ENCODE data around the gene HOXA6. TPM values are rescaled to one million over a fixed set of nuclear protein-coding genes. Genes with fewer than 3 reads are reported as not detected.

Gene HOXA6
- total RNA-seq, 2 experiments from 2014 or later = not detected

DNA sequence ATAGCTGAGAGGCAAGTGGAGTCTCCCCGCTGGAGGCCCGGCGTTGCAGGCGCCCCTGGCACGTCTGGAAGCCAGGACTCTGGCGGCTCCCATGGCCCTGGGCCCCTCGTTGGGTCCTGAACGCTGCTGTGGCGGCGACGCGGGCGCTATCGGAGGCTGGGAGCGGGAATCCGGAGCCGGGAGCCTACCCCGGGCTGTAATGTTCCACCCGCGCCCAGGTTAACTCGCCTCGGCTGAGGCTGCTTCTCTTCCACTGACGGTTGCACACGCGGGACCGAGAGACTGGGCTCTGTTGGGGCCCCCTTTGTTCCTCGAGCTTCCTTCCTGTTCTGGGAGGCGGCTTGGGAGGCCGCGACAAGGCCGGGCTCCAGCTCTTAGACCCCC, 2.8 kb downstream of the HOXA6 start:
- Histone ChIP-seq H3K27ac (ENCODE audit: low read depth in 1 of 2, low read length in 2 of 2) (no peak overlapping the region), H3K36me3 (ENCODE audit: insufficient read depth, low read length) (no peaks in the 10 kb centered on the region), H3K27me3 (ENCODE audit: control insufficient read depth in 1 of 2, insufficient read depth in 2 of 2, low read length in 2 of 2) (peaks cover 42 to 75% of the 10 kb centered on the region in 2 experiments), H3K4me1 (ENCODE audit: insufficient read depth, low read length) (peaks cover 13% of the 10 kb centered on the region), H3K4me3 (ENCODE audit: low read length) (no peak overlapping the region), H3K9me3 (ENCODE audit: control insufficient read depth in 1 of 2, insufficient read depth in 1 of 2, low read length in 2 of 2) (peaks cover 0 to 44% of the 10 kb centered on the region in 2 experiments)
- TF ChIP-seq, protein P1, sequence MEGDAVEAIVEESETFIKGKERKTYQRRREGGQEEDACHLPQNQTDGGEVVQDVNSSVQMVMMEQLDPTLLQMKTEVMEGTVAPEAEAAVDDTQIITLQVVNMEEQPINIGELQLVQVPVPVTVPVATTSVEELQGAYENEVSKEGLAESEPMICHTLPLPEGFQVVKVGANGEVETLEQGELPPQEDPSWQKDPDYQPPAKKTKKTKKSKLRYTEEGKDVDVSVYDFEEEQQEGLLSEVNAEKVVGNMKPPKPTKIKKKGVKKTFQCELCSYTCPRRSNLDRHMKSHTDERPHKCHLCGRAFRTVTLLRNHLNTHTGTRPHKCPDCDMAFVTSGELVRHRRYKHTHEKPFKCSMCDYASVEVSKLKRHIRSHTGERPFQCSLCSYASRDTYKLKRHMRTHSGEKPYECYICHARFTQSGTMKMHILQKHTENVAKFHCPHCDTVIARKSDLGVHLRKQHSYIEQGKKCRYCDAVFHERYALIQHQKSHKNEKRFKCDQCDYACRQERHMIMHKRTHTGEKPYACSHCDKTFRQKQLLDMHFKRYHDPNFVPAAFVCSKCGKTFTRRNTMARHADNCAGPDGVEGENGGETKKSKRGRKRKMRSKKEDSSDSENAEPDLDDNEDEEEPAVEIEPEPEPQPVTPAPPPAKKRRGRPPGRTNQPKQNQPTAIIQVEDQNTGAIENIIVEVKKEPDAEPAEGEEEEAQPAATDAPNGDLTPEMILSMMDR (IDR thresholded peaks at IDR 0.05) = no peak
- ChIA-PET POLR2A (no interaction called here), CTCF (no interaction called here)
- H3K36me3 Mint-ChIP-seq (ENCODE audit: low read depth) = no peaks in the 10 kb centered on the region
- intact Hi-C loops (cut with DNase I, micrococcal nuclease) = no loop called here
- peaks cover 8% of the 10 kb centered on the region for H3K4me1 Mint-ChIP-seq (ENCODE audit: low read depth)
- H3K27ac Mint-ChIP-seq = no peak overlapping the region
- H3K4me3 Mint-ChIP-seq = no peak overlapping the region
- no peaks in the 10 kb centered on the region for H3K9me3 Mint-ChIP-seq
- peak in 1 of 14 experiments; percentile 25 for DNase-seq
- no peak for ATAC-seq (ENCODE audit: poor library complexity)
- peaks cover 78% of the 10 kb centered on the region for H3K27me3 Mint-ChIP-seq

DNA sequence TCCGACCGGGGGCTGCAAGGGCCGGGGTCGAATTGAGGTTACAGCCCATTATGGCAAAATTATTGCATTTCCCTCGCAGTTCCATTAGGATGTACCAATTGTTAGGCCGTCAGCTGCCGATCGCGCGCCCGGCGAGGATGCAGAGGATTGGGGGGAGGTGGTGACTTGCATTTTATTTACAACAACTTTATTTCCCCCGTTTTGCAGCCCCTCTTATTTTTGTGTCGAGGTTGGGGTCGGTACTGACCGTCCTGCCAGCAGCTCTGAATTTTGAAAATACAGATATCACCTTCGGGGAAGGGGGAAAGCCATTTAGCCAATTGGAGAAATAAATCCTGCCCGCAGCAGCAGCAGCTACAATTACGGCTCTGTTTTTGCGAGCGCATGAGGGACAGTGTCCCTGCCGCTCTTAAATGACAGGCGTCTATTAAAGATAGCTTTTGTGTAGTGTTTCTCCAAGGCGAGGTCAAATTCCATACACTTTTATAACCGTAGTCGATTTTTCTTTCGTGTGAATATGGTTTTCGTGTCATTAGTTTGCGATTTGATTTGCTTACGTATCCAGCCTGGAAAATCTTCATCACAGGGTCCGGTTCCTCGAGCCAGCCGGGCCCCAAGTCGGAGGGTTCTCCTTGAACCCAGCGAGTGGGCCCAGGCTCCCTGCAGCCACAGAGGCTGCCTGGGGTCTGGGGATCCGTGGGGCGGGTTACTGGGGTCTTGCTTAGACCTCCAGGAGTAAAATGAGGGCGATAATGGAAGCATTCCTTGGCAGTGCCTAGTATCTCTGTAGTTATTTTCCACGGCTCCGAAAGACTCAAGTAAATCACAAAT, 3.4 kb downstream of the HOXA6 start:
- DNase-seq = no peak

DNA sequence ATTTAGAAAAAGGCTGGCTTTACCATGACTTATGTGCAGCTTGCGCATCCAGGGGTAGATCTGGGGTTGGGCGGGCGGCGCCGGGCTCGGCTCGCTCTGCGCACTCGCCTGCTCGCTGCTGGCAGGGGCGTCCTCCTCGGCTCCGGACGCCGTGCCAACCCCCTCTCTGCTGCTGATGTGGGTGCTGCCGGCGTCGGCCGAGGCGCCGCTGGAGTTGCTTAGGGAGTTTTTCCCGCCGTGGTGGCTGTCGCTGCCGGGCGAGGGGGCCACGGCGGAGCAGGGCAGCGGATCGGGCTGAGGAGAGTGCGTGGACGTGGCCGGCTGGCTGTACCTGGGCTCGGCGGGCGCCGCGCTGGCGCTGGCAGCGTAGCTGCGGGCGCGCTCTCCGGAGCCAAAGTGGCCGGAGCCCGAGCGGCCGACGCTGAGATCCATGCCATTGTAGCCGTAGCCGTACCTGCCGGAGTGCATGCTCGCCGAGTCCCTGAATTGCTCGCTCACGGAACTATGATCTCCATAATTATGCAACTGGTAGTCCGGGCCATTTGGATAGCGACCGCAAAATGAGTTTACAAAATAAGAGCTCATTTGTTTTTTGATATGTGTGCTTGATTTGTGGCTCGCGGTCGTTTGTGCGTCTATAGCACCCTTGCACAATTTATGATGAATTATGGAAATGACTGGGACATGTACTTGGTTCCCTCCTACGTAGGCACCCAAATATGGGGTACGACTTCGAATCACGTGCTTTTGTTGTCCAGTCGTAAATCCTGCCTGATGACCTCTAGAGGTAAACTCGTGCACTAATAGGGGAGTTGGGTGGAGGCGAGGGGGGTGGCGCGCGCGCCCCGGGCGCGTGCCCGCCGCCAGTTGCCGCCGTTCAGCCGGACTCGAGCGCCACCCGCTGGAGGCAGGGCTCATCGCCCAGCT, 4.3 kb downstream of the HOXA6 start, which contains the start of gene HOXA5:
Gene HOXA5 (minus strand): TSS at position 659 of the 927 bp plus-strand sequence. CDS start 74 bp downstream, at position 585.
- POLR2A ChIA-PET = no interaction called here
- intact Hi-C loops (cut with DNase I, micrococcal nuclease) = no loop called here
- Mint-ChIP-seq H3K36me3 (ENCODE audit: low read depth) (no peaks in the 10 kb centered on the region), H3K9me3 (no peaks in the 10 kb centered on the region), H3K27ac (no peak within 1 kb of the TSS), H3K4me1 (ENCODE audit: low read depth) (peaks cover 4% of the 10 kb centered on the region), H3K27me3 (peaks cover 68% of the 10 kb centered on the region), H3K4me3 (no peak within 1 kb of the TSS)
- no peak for ATAC-seq (ENCODE audit: poor library complexity)
- peaks cover 11% of the 10 kb centered on the region for H3K4me1 ChIP-seq (ENCODE audit: insufficient read depth, low read length)
- no peak within 1 kb of the TSS for H3K27ac ChIP-seq (ENCODE audit: low read depth in 1 of 2, low read length in 2 of 2)
- H3K9me3 ChIP-seq (ENCODE audit: control insufficient read depth in 1 of 2, insufficient read depth in 1 of 2, low read length in 2 of 2) = peaks cover 0 to 39% of the 10 kb centered on the region in 2 experiments
- DNase-seq = peak in 2 of 14 experiments; percentile 26 to 38
- H3K4me3 ChIP-seq (ENCODE audit: low read length) = no peak within 1 kb of the TSS
- peaks cover 29 to 67% of the 10 kb centered on the region in 2 experiments for H3K27me3 ChIP-seq (ENCODE audit: control insufficient read depth in 1 of 2, insufficient read depth in 2 of 2, low read length in 2 of 2)
- TF ChIP-seq, protein P1 (IDR thresholded peaks at IDR 0.05) = no peak
- CTCF ChIA-PET = interaction anchor here (0.7 kb wide), 1 partner anchor 53 kb away, joined by 3 read pairs; no protein-coding TSS in a partner anchor
- H3K36me3 ChIP-seq (ENCODE audit: insufficient read depth, low read length) = no peaks in the 10 kb centered on the region

More for the DNA sequence above, 3.4 kb downstream of the HOXA6 start:
- Mint-ChIP-seq H3K9me3 (no peaks in the 10 kb centered on the region), H3K27me3 (peaks cover 72% of the 10 kb centered on the region), H3K4me1 (ENCODE audit: low read depth) (peaks cover 8% of the 10 kb centered on the region), H3K4me3 (no peak overlapping the region), H3K36me3 (ENCODE audit: low read depth) (no peaks in the 10 kb centered on the region), H3K27ac (no peak overlapping the region)
- no peak overlapping the region for H3K4me3 ChIP-seq (ENCODE audit: low read length)
- ChIA-PET POLR2A (no interaction called here), CTCF (interaction anchor here (0.7 kb wide), 1 partner anchor 54 kb away, joined by 3 read pairs; no protein-coding TSS in a partner anchor)
- TF ChIP-seq, protein P1 (IDR thresholded peaks at IDR 0.05) = no peak
- no peak overlapping the region for H3K27ac ChIP-seq (ENCODE audit: low read depth in 1 of 2, low read length in 2 of 2)
- no peak for ATAC-seq (ENCODE audit: poor library complexity)
- H3K27me3 ChIP-seq (ENCODE audit: control insufficient read depth in 1 of 2, insufficient read depth in 2 of 2, low read length in 2 of 2) = peaks cover 38 to 69% of the 10 kb centered on the region in 2 experiments
- H3K9me3 ChIP-seq (ENCODE audit: control insufficient read depth in 1 of 2, insufficient read depth in 1 of 2, low read length in 2 of 2) = peaks cover 0 to 44% of the 10 kb centered on the region in 2 experiments
- H3K4me1 ChIP-seq (ENCODE audit: insufficient read depth, low read length) = peaks cover 13% of the 10 kb centered on the region
- no peaks in the 10 kb centered on the region for H3K36me3 ChIP-seq (ENCODE audit: insufficient read depth, low read length)
- intact Hi-C loops (cut with DNase I, micrococcal nuclease) = no loop called here

Measured in CD4-positive, alpha-beta T cell (primary cell).